Breast epithelium (tissue), 3 donors: ENCODE results near the gene KISS1.

Experiments
- CTCF ChIP-seq, 3 donors: fragments of 450-650 bp; IDR thresholded peaks; one replicate each; pipeline ENCODE4 v1.5.1; 2016 to 2017; ENCODE audit warnings: antibody characterized with exemption in 3 of 3, mild to moderate bottlenecking in 3 of 3, moderate library complexity in 3 of 3
- POLR2AphosphoS5 ChIP-seq, 3 donors: sonication (generic); formaldehyde crosslinking; IDR thresholded peaks; one replicate each; pipeline ENCODE4 v1.6.1; 2017; ENCODE audit warnings: antibody characterized with exemption in 3 of 3

- TF ChIP-seq CTCF (IDR thresholded peaks at IDR 0.05) (no peak), POLR2AphosphoS5 (IDR thresholded peaks at IDR 0.05) (no peak)
Observed at GRCh38 chr1:204155881-204156280, 40.4 kb downstream of the KISS1 start.
